Small intestine (tissue), 7 donors: ENCODE results near the gene CDH23. TPM values are rescaled to one million over a fixed set of nuclear protein-coding genes. Genes with fewer than 3 reads are reported as not detected.

Experiments
- DNase-seq, 2 donors: peaks; one replicate each; pipeline versions ENCODE4 v3.0.0 to v3.0.0-alpha.2; 2013
- FAIRE-seq: peaks from 2 replicates; lab custom pipeline; 2012; peaks lifted over from hg19 to GRCh38; lab: Jason Lieb, UNC
- H3K27ac ChIP-seq, 3 donors: one replicate each; pipeline ENCODE4 v1.5.1; 2013; ENCODE audit warnings: low read length in 2 of 3, mild to moderate bottlenecking in 2 of 3, control low read depth in 1 of 3, inconsistent platforms in 1 of 3, low read depth in 1 of 3, moderate library complexity in 1 of 3
- H3K27me3 ChIP-seq, 3 donors: one replicate each; pipeline ENCODE4 v1.6.1; 2013; ENCODE audit warnings: low read length in 3 of 3, inconsistent platforms in 1 of 3; ENCODE audit not compliant: control insufficient read depth in 3 of 3, insufficient read depth in 3 of 3
- H3K36me3 ChIP-seq, 3 donors: one replicate each; pipeline ENCODE4 v1.6.1; 2013; ENCODE audit warnings: low read length in 3 of 3, inconsistent platforms in 1 of 3, low read depth in 1 of 3, mild to moderate bottlenecking in 1 of 3, moderate library complexity in 1 of 3; ENCODE audit not compliant: control insufficient read depth in 3 of 3, insufficient read depth in 2 of 3
- H3K4me1 ChIP-seq, 3 donors: one replicate each; pipeline ENCODE4 v1.6.1; 2013; ENCODE audit warnings: low read length in 2 of 3, inconsistent platforms in 1 of 3, low read depth in 1 of 3, mild to moderate bottlenecking in 1 of 3, moderate library complexity in 1 of 3; ENCODE audit not compliant: control insufficient read depth in 3 of 3, insufficient read depth in 2 of 3
- H3K4me3 ChIP-seq, 3 donors: one replicate each; pipeline ENCODE4 v1.5.1; 2013; ENCODE audit warnings: low read length in 3 of 3, control low read depth in 1 of 3, inconsistent platforms in 1 of 3, low read depth in 1 of 3, mild to moderate bottlenecking in 1 of 3, moderate library complexity in 1 of 3
- H3K9me3 ChIP-seq, 2 donors: one replicate each; pipeline ENCODE4 v1.6.1; 2013; ENCODE audit warnings: low read depth in 1 of 2, low read length in 1 of 2; ENCODE audit not compliant: control insufficient read depth in 2 of 2, insufficient read depth in 1 of 2
- WGBS, 3 donors: extraction: QIAGEN DNeasy Blood & Tissue Kit; methylation state at CpG; one replicate each; pipeline ENCODE4 v1.1.7; 2013; 5-methylcytosine and 5-hydroxymethylcytosine counted together
- polyA plus RNA-seq, 4 donors: library from polyadenylated mRNA; stranded (reverse) in 3 of 4; unstranded in 1 of 4; fragments of 200-250 nt in 3 of 4; fragments of 120-200 nt in 1 of 4; gene quantifications; one replicate each; pipeline versions ENCODE4 v1.2.1 to v1.2.3, GENCODE V29; 2013
- donor health status: healthy with polysubstance abuse.
- donor health status: control.
- donor health status: control.
- donor health status: Bipolar disorder and iron deficiency.
- donor health status: healthy.

CDH23 gene
- polyA plus RNA-seq, 4 donors, result 0.89 to 2.5 (median 1.6) TPM

- no peak overlapping the region for H3K4me3 ChIP-seq
- H3K36me3 ChIP-seq, result no peaks in the 10 kb centered on the region
- DNase-seq, result no peak
- H3K9me3 ChIP-seq, result peaks cover 0 to 5% of the 10 kb centered on the region in 2 donors
- H3K4me1 ChIP-seq, result peaks cover 0 to 2% (median 0%) of the 10 kb centered on the region in 3 donors
- 67 to 85% (median 80%) methylated on average over 5 of the region's 5 CpGs for WGBS, 3 donors
- H3K27ac ChIP-seq, result no peak overlapping the region
- no peak for FAIRE-seq
- H3K27me3 ChIP-seq, result peaks cover 0 to 17% (median 0%) of the 10 kb centered on the region in 3 donors
Measured at GRCh38 chr10:71525721-71526120, 129.0 kb downstream of the CDH23 start.

GRCh38 chr10:71526653-71527052 is 129.9 kb downstream of the CDH23 start:
- FAIRE-seq (no peak), DNase-seq (peak in 1 of 2 donors; percentile 27)
- H3K4me3 ChIP-seq, result no peak overlapping the region
- peaks cover 0 to 2% (median 0%) of the 10 kb centered on the region in 3 donors for H3K4me1 ChIP-seq
- no peak overlapping the region for H3K27ac ChIP-seq
- 61 to 81% (median 62%) methylated on average over 11 of the region's 11 CpGs for WGBS, 3 donors
- no peaks in the 10 kb centered on the region for H3K36me3 ChIP-seq
- H3K9me3 ChIP-seq, result peaks cover 0 to 5% of the 10 kb centered on the region in 2 donors
- H3K27me3 ChIP-seq, result peaks cover 0 to 17% (median 0%) of the 10 kb centered on the region in 3 donors

- H3K27ac ChIP-seq, result no peak overlapping the region
- no peaks in the 10 kb centered on the region for H3K36me3 ChIP-seq
- WGBS, 3 donors, result 49 to 69% (median 62%) methylated on average over 12 of the region's 12 CpGs
- H3K9me3 ChIP-seq, result peaks cover 0 to 5% of the 10 kb centered on the region in 2 donors
- FAIRE-seq (no peak), DNase-seq (peak in 1 of 2 donors; percentile 13)
- peaks cover 0 to 2% (median 0%) of the 10 kb centered on the region in 3 donors for H3K4me1 ChIP-seq
- H3K27me3 ChIP-seq, result peaks cover 0 to 16% (median 0%) of the 10 kb centered on the region in 3 donors
- no peak overlapping the region for H3K4me3 ChIP-seq
Measured at GRCh38 chr10:71527135-71527534, 130.4 kb downstream of the CDH23 start.

GRCh38 chr10:71528371-71529206 is 131.9 kb downstream of the CDH23 start:
- H3K4me3 ChIP-seq, result no peak overlapping the region
- peaks cover 0 to 5% of the 10 kb centered on the region in 2 donors for H3K9me3 ChIP-seq
- H3K27me3 ChIP-seq, result peaks cover 0 to 9% (median 0%) of the 10 kb centered on the region in 3 donors
- WGBS, 3 donors, result 83 to 87% (median 83%) methylated on average over 17 of the region's 17 CpGs
- no peak overlapping the region for H3K27ac ChIP-seq
- H3K4me1 ChIP-seq, result peaks cover 0 to 2% (median 0%) of the 10 kb centered on the region in 3 donors
- FAIRE-seq, result no peak
- DNase-seq, result no peak
- H3K36me3 ChIP-seq, result no peaks in the 10 kb centered on the region

GRCh38 chr10:71529207-71529827 is 132.6 kb downstream of the CDH23 start:
- FAIRE-seq (no peak), DNase-seq (no peak)
- no peaks in the 10 kb centered on the region for H3K36me3 ChIP-seq
- H3K27ac ChIP-seq, result no peak overlapping the region
- H3K4me3 ChIP-seq, result no peak overlapping the region
- peaks cover 0 to 2% (median 0%) of the 10 kb centered on the region in 3 donors for H3K4me1 ChIP-seq
- H3K9me3 ChIP-seq, result peaks cover 0 to 5% of the 10 kb centered on the region in 2 donors
- H3K27me3 ChIP-seq, result peaks cover 0 to 9% (median 0%) of the 10 kb centered on the region in 3 donors
- 79 to 85% (median 82%) methylated on average over 10 to 11 of the region's 11 CpGs for WGBS, 3 donors

- DNase-seq (no peak), FAIRE-seq (no peak)
- peaks cover 0 to 7% (median 0%) of the 10 kb centered on the region in 3 donors for H3K27me3 ChIP-seq
- H3K36me3 ChIP-seq, result no peaks in the 10 kb centered on the region
- H3K4me1 ChIP-seq, result no peaks in the 10 kb centered on the region
- H3K9me3 ChIP-seq, result no peaks in the 10 kb centered on the region
- WGBS, 3 donors, result 93 to 96% (median 94%) methylated on average over 4 of the region's 4 CpGs
- no peak overlapping the region for H3K27ac ChIP-seq
- H3K4me3 ChIP-seq, result no peak overlapping the region
Measured at GRCh38 chr10:71530781-71531180, 134.1 kb downstream of the CDH23 start.

GRCh38 chr10:71531485-71532446 is 135.0 kb downstream of the CDH23 start:
- Histone ChIP-seq H3K4me1 (no peaks in the 10 kb centered on the region), H3K36me3 (no peaks in the 10 kb centered on the region), H3K9me3 (no peaks in the 10 kb centered on the region), H3K27me3 (peaks cover 0 to 3% (median 0%) of the 10 kb centered on the region in 3 donors), H3K27ac (no peak overlapping the region), H3K4me3 (no peak overlapping the region)
- WGBS, 3 donors, result 70 to 77% (median 75%) methylated on average over 10 of the region's 10 CpGs
- no peak for DNase-seq
- no peak for FAIRE-seq
